RCC 7860 (cell line): Measurements from ENCODE around the gene NTM.
"Not testable (repeated sequence)": the region's sequence is repeated elsewhere in the genome, so short reads cannot be mapped to it uniquely, and the experiment has no call there.

Experiments
- DNase-seq: peaks from one replicate; pipeline ENCODE4 v3.0.0-alpha.2; 2015; ENCODE audit warnings: low spot score
- FAIRE-seq: peaks from 2 replicates; lab custom pipeline; 2012; peaks lifted over from hg19 to GRCh38; lab: Jason Lieb, UNC

NTM gene

DNA sequence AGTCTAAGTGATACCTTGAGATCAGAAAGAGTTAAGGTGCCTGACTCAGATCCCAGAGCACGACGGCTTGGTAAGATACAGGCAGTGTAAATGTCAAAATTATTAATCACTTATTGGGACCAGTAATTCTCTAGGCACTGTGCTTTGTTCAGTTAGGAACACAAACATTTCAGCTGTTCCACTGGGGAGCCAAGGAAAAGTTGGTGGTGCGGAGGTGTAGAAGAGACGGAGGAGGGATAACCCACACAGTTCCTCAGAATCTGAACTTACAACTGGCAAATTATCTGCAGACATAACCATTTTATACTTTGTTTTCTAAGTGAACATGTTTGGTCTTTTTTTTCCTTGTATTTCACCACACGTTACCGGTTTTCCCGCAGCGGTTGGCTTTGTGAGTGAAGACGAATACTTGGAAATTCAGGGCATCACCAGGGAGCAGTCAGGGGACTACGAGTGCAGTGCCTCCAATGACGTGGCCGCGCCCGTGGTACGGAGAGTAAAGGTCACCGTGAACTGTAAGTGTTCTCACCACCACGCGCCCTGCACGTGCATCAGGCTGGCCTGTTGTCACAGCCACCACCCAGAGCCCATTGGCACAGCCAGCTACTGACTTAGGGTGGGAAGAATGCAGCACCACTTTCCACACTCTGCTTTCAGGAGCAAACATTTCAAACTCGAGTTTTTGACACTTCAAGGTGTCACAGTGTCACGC, 937.0 kb downstream of the NTM start:
- no peak for FAIRE-seq
- no peak for DNase-seq

DNA sequence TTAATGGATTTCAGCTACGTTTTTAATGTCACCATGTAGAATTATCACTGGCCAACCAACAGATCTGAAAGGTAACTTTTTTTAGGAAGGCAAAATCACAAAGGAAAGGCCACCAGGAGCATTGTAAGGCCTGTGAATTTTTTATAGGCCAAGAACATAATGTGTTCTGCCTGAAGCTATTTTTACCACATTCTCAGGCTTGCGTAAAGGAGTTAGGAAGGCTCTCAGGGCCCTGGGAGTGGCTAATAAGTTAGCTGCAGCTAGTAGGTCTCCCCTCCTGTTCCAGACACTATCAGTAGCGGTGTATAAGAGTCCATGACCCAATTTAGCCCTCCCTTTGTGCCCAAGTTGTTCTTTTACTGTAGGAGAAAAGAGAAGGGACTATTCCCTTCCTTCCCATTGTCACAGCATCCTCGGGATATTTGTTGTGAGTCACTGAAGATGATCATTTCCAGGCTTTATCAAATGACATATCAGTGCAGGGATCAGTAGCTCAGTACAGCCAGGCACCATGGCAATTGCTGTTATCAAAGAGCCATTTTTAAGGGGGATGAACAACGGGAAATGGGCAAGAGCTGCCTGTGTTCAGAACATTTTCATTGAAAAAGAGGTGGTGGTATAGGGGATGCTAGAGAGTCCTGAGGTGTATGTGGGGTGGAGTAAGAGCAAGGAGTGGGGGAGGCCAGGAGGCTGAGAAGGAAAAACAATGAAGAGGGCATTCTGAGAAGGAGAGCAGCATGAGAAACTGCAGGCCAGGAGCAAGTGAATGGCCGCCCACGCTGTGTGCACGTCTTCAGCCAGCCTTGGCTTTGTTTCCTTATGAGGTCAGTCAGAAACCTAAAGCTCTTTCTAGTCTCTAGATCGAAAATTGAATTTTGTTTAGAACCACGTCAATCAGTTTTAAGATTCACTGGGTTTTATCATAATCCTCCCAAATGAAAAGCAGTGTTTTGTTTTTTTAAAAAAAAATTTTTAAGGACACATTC, 940.3 kb downstream of the NTM start:
- FAIRE-seq (no peak), DNase-seq (no peak)

DNA sequence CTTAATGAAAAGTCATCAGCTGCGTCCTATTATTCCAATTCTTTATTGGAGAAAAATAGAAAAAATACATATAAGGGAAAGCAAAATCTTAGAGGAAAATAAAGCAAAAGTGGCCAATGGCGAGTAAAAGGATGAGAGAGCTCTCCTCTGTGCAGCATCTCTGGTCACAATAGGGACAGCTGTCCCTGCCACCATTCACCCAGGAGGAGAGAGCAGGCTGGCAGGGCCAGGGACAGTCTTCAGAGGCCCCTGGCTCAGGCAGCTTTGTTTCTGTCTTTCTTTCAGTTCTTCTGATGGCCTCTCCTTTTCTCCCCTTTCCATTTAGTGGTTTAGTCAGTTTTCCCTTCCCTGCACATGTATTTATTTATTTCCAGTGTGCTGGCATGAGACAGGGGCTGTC, 941.3 kb downstream of the NTM start:
- no peak for DNase-seq
- FAIRE-seq = no peak

GRCh38 chr11:132312161-132312560, 941.7 kb downstream of the NTM start:
- DNase-seq = peak; percentile 29
- FAIRE-seq = no peak

GRCh38 chr11:132312701-132313111, 942.3 kb downstream of the NTM start:
- FAIRE-seq (no peak), DNase-seq (no peak)

DNA sequence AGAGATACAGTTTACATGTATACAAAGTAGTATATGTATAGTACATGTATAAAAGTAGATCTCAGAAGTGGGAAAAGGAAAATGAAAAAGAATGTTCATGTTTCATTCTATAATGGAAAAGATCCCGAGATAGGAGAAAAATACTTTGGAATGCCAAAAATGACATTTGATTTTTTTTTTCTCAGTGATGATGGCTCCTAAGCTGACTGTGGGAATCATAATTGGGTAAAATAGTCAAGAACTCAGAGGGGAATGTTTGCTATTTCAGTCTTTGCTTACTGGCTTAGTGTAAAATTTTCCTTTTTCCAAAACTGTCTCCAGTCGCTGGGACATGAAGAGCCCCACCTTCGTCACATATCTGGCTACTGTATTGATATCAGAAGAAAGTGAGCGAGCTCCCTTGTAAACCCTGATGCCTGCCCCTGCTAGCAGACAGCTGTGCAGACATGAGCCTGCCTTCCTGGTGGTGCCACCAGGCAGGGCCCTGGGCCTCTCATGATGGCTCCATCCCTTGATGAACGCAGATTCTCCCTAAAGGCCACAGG, 944.6 kb downstream of the NTM start:
- no peak for FAIRE-seq
- DNase-seq = no peak

- FAIRE-seq = no peak
- no peak for DNase-seq
Measured at GRCh38 chr11:132315696-132316095, 945.3 kb downstream of the NTM start.

DNA sequence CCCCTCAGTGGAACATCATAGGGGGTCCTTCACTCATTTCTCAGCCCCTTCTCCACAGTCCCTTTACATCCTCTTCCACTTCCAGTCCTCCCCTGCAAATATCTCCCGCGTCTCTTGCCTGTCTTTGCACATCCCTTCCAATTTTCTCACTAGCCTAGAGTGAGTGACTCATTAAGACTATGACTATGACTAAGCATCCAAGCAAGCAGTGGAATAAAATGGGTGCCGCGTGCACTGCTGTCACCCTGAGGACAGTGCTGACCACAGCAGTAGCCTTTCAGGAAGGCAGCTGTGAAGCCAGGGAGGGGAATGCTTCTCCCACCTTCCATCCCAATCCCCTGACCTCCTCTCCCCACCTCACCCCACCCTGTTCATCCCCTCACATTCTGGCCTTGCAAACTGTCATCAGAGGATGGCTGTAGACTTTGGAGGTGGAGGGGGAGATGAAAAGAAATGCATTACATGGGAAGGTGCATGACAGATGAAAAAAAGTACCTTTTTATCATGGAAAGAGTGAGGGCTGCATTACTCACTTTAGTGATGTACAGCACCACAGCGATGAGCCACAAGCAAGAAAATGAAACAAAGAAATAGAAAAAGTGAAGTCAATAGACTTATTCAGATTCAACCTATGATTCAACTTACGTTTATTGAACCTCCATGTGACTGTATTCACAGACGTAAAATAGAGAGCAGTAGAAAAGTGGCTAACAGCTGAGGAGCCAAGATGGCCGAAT, 948.2 kb downstream of the NTM start:
- FAIRE-seq = no peak
- DNase-seq = peak; percentile 13

DNA sequence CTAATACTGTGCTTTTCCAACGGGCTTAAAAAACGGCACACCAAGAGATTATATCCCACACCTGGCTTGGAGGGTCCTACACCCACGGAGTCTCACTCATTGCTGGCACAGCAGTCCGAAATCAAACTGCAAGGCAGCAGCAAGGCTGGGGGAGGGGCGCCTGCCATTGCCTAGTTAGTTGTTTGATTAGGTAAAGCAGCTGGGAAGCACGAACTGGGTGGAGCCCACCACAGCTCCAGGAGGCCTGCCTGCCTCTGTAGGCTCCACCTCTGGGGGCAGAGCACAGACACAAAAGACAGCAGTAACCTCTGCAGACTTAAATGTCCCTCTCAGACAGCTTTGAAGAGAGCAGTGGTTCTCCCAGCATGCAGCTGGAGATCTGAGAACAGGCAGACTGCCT, 949.0 kb downstream of the NTM start:
- DNase-seq, FAIRE-seq: not testable (repeated sequence)

- DNase-seq (no peak), FAIRE-seq (no peak)
Measured at GRCh38 chr11:132330515-132330914, 960.1 kb downstream of the NTM start.

DNA sequence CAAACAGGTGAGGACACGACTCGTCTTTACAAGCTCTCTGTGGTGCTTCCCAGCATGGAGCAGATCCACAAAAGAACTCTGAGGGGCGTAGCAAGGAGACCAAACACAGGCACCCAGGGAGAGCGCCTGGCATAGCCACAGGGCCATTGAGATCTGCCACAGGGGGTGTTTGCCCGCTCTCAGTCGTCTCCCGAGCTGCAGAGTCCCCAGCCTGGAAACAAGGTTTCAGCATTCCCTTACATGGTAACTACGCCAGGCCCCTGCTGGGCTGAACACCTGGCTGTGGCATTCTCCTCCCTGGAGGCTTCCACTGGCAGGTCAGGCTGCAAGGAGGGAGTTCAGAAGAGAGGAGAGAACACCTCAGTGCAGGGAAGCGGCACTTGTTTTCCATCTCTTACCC, 962.1 kb downstream of the NTM start:
- no peak for FAIRE-seq
- DNase-seq = no peak

- FAIRE-seq (no peak), DNase-seq (no peak)
Measured at GRCh38 chr11:132334769-132335280, 964.4 kb downstream of the NTM start.

DNA sequence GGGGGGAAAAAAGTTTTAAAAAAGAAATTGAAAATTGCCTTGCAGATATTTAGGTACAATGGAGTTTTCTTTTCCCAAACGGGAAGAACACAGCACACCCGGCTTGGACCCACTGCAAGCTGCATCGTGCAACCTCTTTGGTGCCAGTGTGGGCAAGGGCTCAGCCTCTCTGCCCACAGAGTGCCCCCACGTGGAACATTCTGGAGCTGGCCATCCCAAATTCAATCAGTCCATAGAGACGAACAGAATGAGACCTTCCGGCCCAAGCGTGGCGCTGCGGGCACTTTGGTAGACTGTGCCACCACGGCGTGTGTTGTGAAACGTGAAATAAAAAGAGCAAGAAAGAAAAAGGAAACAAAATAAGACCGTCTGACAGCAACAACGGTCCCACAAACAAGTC, 964.9 kb downstream of the NTM start:
- DNase-seq (no peak), FAIRE-seq (no peak)

DNA sequence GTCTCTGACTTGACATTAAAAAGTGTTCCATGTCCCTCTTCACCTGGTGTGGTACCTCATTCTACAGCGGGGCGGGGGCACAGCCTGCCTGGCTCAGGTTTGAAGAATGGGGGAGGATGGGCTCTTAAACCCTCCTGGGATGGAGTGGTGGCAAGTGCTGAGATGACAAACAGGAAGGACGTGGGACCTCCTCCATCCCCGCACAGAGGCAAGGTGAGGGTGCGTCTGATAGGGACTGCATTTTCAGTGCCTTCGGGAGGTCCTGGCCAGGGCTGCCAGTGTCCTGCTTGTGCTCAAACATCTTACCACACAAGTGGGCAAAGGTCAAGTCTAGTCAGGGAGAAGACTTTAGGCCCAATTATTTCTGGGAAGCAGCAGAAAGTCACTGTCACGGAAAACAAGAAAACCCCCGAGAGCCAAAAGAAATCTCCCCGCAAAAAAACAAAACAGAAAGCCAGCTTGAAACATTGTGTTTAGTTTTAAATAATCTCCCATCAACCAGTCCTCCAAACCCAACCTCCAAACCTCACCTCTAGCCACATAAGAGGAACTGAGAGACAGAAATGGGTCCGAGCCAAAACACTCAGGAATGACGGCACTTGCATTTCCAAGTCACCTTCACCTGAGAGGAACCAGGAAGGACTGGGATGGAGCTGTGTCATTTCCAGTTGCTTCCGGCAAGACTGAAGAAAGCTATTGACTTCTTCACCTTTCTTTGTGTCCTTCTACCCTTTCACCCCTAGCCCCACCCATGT, 966.5 kb downstream of the NTM start:
- FAIRE-seq (no peak), DNase-seq (no peak)

DNA sequence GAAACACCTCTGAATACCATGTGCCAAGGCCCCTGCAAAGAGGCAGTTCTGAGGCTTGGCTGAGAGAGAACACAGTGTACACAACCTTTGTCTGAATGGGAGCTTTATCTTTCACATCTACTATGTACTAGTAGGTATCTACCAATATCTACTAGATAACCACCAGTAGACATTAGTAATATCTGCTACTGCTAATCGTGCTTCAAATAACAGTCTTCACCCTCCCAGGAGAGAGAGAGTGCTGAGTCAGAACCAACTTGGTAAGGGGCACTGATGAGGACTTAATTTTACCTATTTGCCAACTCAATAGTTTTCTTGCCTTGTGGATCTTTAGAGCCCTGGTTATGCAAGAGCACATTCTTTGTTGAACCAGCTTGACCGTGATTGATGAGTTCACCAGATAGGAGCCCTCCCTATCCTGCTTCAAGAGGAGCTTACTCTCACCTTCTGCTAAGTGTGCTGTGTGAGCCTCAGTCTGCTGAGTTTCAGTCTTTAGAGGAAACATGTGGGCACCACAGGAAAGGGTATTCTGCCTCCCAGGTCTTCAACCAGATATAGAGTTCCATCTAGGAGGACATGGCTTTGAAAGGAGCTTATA, 967.5 kb downstream of the NTM start:
- DNase-seq (no peak), FAIRE-seq (no peak)

GRCh38 chr11:132342408-132342807, 972.0 kb downstream of the NTM start:
- DNase-seq (no peak), FAIRE-seq (no peak)

- no peak for FAIRE-seq
- no peak for DNase-seq
Measured at GRCh38 chr11:132343445-132344175, 973.2 kb downstream of the NTM start.

- DNase-seq (no peak), FAIRE-seq (no peak)
Measured at GRCh38 chr11:132346558-132347148, 976.2 kb downstream of the NTM start.
